Left ventricle myocardium inferior (tissue), 1 donor: ENCODE results near the gene ACOXL. TPM values are rescaled to one million over a fixed set of nuclear protein-coding genes. Genes with fewer than 3 reads are reported as not detected.

Experiments used
- DNase-seq: peaks from one replicate; pipeline ENCODE4 v3.0.0-alpha.2; 2020
- H3K27ac ChIP-seq: fragments of 200-600 bp; replicated peaks from 2 replicates; pipeline ENCODE4 v1.8.0; 2021
- H3K27me3 ChIP-seq: fragments of 200-600 bp; 2 replicates; pipeline ENCODE4 v1.8.0; 2021; ENCODE audit warnings: low read depth
- H3K36me3 ChIP-seq: fragments of 200-600 bp; 2 replicates; pipeline ENCODE4 v1.8.0; 2021
- H3K4me1 ChIP-seq: fragments of 200-600 bp; 2 replicates; pipeline ENCODE4 v1.8.0; 2021
- H3K4me3 ChIP-seq: fragments of 200-600 bp; 2 replicates; pipeline ENCODE4 v1.8.0; 2021; ENCODE audit warnings: mild to moderate bottlenecking, moderate library complexity
- H3K9me3 ChIP-seq: fragments of 200-600 bp; replicated peaks from 2 replicates; pipeline ENCODE4 v1.8.0; 2021
- intact Hi-C: fragments of 100-400 bp; cut with micrococcal nuclease; formaldehyde crosslinking; loops from one replicate; pipeline ENCODE4 v1.11.0; 2022
- total RNA-seq: library from RNA; stranded (reverse); fragmentation: NEBNext Ultra II Directional; extraction: Animal tissue kit (Norgen Biotek cat#: 25700); gene quantifications from one replicate; pipeline ENCODE4 v1.2.1, GENCODE V29; 2021
- TF ChIP-seq, protein P1 (sequence below): fragments of 200-600 bp; IDR thresholded peaks from 2 replicates; pipeline ENCODE4 v1.8.0; 2021; ENCODE audit warnings: antibody characterized with exemption, mild to moderate bottlenecking, borderline replicate concordance
- donor health status: DM: no; HTN: yes; CAD: no; lungs with severe emphysema.

The ACOXL gene
- total RNA-seq, 1 donor from 2014 or later, result not detected

DNA sequence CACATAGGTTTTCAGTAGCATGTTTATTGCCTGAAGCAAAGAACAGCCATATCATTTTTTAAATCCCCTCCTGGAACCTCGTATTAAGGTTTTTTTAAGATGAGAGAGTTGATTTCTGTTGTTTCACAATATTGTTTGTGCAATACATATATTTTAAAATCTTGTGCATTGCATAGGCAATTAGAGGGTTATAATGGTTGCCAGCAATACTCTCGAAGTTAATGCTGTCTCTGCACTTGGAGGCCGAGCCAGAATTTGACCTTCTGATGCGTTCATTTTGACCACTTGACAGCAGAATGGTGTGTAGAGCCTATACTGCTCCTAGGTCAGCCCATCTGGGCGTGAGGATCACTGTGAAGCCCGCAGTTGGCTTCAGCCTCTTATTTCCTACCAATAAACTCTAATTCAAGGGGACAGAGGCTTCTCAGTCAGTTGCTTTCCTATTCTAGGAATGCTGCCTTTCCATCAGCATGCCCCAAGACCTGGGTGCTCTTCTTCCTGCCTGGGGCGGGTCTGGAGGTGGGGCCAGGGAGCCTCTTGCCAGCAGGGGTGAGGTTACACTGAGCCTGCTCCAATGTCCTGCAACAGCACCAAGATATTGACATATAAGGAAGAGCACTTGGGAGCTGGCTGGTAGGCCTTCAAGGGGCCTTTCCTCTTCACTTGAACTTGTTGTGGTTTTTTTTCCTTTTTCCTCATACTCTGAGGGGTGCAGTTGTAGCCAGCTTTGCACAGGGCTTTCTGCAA, 297.0 kb downstream of the ACOXL start:
- peaks cover 9% of the 10 kb centered on the region for H3K27me3 ChIP-seq
- H3K4me3 ChIP-seq, result no peak overlapping the region
- H3K9me3 ChIP-seq, result peaks cover 9% of the 10 kb centered on the region
- H3K4me1 ChIP-seq, result peaks cover 23% of the 10 kb centered on the region
- DNase-seq, result no peak
- H3K36me3 ChIP-seq, result no peaks in the 10 kb centered on the region
- TF ChIP-seq, protein P1, sequence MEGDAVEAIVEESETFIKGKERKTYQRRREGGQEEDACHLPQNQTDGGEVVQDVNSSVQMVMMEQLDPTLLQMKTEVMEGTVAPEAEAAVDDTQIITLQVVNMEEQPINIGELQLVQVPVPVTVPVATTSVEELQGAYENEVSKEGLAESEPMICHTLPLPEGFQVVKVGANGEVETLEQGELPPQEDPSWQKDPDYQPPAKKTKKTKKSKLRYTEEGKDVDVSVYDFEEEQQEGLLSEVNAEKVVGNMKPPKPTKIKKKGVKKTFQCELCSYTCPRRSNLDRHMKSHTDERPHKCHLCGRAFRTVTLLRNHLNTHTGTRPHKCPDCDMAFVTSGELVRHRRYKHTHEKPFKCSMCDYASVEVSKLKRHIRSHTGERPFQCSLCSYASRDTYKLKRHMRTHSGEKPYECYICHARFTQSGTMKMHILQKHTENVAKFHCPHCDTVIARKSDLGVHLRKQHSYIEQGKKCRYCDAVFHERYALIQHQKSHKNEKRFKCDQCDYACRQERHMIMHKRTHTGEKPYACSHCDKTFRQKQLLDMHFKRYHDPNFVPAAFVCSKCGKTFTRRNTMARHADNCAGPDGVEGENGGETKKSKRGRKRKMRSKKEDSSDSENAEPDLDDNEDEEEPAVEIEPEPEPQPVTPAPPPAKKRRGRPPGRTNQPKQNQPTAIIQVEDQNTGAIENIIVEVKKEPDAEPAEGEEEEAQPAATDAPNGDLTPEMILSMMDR, result no peak
- no peak overlapping the region for H3K27ac ChIP-seq
- intact Hi-C loops, result no loop called here

DNA sequence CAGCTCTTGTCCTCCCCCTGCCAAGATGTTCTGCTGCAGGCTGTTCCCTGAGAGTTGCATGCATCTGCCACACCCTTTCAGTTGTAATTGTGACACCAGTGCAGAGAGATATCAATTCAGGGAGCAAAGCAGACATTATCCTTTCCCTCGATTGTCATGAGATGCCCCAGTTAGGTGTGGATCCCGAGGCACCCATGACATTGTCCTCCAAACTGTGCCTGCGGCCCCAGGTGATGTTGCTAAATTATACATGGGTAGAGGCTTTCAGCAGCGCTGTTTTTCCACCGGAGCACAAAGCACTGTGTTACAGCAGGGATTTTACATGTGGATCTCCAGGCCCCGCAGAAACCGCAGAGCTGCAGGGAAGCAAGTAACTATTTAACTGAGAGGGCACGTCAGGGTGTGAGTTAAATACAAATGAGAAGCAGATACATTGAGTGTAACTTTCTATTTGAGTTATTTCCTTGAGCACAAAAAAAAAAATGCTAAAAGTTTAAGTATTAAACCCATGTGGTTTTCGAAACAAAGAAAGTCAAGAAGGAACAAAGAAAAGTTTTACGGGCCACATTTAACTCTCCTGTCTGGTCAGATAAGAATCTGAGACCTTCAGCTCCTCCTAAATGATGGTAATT, 298.0 kb downstream of the ACOXL start:
- H3K27ac ChIP-seq, result no peak overlapping the region
- no peak for DNase-seq
- peaks cover 9% of the 10 kb centered on the region for H3K9me3 ChIP-seq
- peaks cover 23% of the 10 kb centered on the region for H3K4me1 ChIP-seq
- peaks cover 9% of the 10 kb centered on the region for H3K27me3 ChIP-seq
- no peak overlapping the region for H3K4me3 ChIP-seq
- H3K36me3 ChIP-seq, result no peaks in the 10 kb centered on the region
- TF ChIP-seq, protein P1, result no peak
- intact Hi-C loops, result no loop called here

DNA sequence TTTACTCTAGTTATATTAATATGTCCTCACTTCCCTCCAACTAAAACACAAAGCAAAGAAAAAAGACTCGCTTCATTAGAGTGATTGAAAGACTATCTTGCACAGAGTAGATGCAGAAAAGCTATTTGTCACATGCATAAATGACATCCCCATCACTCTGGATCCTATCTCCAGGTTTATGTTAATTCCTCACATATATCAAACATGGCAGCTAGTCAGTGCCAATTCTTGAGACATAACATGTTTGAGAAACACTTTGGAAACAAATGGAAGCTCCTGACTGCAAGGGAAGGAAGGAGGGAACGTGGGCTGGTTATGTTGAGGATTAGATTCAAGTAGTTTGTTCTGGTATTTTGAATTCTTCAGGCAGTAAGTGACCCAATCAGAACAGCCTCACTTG, 298.6 kb downstream of the ACOXL start:
- Histone ChIP-seq H3K4me3 (no peak overlapping the region), H3K36me3 (no peaks in the 10 kb centered on the region), H3K4me1 (peaks cover 23% of the 10 kb centered on the region), H3K27ac (no peak overlapping the region), H3K27me3 (peaks cover 9% of the 10 kb centered on the region), H3K9me3 (peaks cover 9% of the 10 kb centered on the region)
- no peak for DNase-seq
- intact Hi-C loops, result no loop called here
- TF ChIP-seq, protein P1, result no peak

DNA sequence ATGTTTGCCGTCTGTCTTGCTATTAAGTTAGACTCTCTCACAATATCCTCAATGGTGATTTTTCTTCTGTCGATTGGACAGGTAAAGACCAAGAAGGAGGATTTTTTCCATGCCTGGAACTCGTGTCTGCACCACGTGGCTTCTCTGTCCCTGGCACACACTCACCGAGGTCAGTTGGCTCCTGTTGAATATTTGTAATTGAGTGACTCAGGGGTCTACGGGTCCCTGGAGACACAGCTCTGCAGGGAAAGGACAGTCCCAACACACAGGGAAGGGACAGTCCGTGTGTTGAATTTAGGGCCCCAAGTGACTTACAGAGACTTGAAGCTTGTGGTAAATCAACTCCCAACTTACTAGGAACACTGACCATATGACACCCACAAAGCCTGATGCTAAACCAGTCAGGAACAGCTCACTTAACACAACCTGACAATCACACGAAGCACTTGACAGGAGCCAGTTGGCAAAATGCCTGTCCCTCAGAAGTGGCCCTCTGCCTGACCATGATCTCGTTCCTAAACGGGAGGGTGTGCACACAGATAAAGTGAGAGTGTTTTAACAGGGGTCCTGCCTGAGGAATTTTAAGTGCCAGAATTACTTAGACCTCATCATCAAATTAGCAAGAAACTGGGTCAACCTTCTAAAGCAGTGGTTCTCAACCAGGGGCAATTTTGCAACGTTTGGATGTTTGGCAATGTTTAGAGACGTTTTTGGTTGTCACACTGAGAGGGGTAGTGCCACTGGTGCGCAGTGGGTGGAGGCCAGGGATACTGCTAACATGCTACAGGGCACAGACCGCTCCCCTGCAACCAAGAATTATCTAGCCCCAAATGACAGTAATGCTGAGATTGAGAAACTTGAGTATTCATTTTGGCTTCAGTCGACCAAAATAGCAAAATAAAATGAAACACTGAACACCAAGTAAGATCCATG, 299.4 kb downstream of the ACOXL start:
- no peak overlapping the region for H3K4me3 ChIP-seq
- intact Hi-C loops, result no loop called here
- H3K36me3 ChIP-seq, result no peaks in the 10 kb centered on the region
- no peak overlapping the region for H3K27ac ChIP-seq
- peaks cover 23% of the 10 kb centered on the region for H3K4me1 ChIP-seq
- peak; percentile 25 for DNase-seq
- H3K9me3 ChIP-seq, result peaks cover 9% of the 10 kb centered on the region
- peaks cover 9% of the 10 kb centered on the region for H3K27me3 ChIP-seq
- TF ChIP-seq, protein P1, result no peak

DNA sequence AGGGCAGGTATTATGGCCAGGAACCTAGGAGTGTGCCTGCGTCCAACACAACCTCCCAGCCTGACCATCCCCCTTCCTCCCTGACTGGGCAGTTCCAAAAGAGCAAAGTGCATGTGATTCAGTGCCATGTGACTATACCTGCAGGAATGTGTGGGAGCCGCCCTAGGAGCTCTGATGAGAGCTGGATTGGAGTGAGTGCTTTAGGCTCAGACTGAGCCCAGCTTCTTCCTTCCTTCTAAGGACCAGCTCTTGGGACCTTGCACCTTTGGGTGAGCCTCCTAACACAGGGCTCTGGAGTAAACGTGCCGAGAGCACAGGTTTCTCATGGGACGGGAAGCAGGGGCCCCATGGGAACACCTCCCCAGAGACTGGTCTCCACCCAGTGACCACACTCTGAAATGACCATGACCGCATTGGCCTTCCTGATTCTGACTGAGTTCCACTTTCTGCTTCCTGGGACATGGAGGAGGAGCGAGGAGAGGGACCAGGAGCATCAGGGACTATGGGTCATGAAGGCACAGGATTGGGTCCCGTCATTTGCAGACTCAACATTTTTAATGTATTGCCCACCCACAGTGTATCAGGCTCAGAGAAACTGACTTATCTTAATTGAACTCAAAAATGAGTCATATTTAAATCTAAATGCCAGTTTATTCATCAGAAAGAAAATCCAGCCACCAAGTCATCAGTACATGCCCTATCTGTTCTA, 300.5 kb downstream of the ACOXL start:
- no peak for DNase-seq
- Histone ChIP-seq H3K36me3 (no peaks in the 10 kb centered on the region), H3K27ac (no peak overlapping the region), H3K4me1 (peaks cover 23% of the 10 kb centered on the region), H3K4me3 (no peak overlapping the region), H3K9me3 (peaks cover 7% of the 10 kb centered on the region), H3K27me3 (peaks cover 9% of the 10 kb centered on the region)
- TF ChIP-seq, protein P1, result no peak
- intact Hi-C loops, result no loop called here
